CD14-positive monocyte (primary cell): ENCODE results near the gene PDE4D. TPM values are rescaled to one million over a fixed set of nuclear protein-coding genes. Genes with fewer than 3 reads are reported as not detected.

Experiments used
- DNase-seq, 3 donors: peaks; one replicate each; pipeline ENCODE4 v3.0.0-alpha.2; 2011 to 2022
- H2AFZ ChIP-seq: 2 replicates; pipeline ENCODE4 v1.6.0; 2012; ENCODE audit warnings: mild to moderate bottlenecking, low read depth, low read length, inconsistent platforms; ENCODE audit not compliant: insufficient read depth, poor library complexity, severe bottlenecking
- H3K27ac ChIP-seq, 2 donors: 1 replicate in 1 of 2; 2 replicates in 1 of 2; pipeline ENCODE4 v1.5.1; 2012 to 2013; ENCODE audit warnings: low read length in 2 of 2, control low read depth in 1 of 2, inconsistent platforms in 1 of 2, low read depth in 1 of 2, mild to moderate bottlenecking in 1 of 2
- H3K27me3 ChIP-seq, 2 donors: one replicate each; pipeline versions ENCODE4 v1.6.0 to v1.6.1; 2011 to 2013; ENCODE audit warnings: low read length in 2 of 2; ENCODE audit not compliant: control insufficient read depth in 2 of 2, insufficient read depth in 2 of 2
- H3K36me3 ChIP-seq, 2 donors: replicated peaks in 1 of 2; 1 replicate in 1 of 2; 2 replicates in 1 of 2; pipeline versions ENCODE4 v1.5.1 to v1.6.1; 2012 to 2013; ENCODE audit warnings: low read length in 2 of 2, control low read depth in 1 of 2, inconsistent platforms in 1 of 2, mild to moderate bottlenecking in 1 of 2; ENCODE audit not compliant: insufficient read depth in 2 of 2, control insufficient read depth in 1 of 2
- H3K4me1 ChIP-seq, 2 donors: 1 replicate in 1 of 2; 2 replicates in 1 of 2; pipeline versions ENCODE4 v1.5.1 to v1.6.1; 2012 to 2013; ENCODE audit warnings: low read length in 2 of 2, control low read depth in 1 of 2, inconsistent platforms in 1 of 2, mild to moderate bottlenecking in 1 of 2, moderate library complexity in 1 of 2; ENCODE audit not compliant: insufficient read depth in 2 of 2, control insufficient read depth in 1 of 2
- H3K4me2 ChIP-seq: replicated peaks from 2 replicates; pipeline ENCODE3; 2012; ENCODE audit warnings: low read length, moderate library complexity, mild to moderate bottlenecking; ENCODE audit not compliant: poor library complexity, severe bottlenecking; ENCODE audit errors: extremely low read depth
- H3K4me3 ChIP-seq, 3 experiments: fragments of 200-600 bp in 1 of 3; sonication (generic) in 1 of 3; replicated peaks in 1 of 3; 1 replicate in 2 of 3; 2 replicates in 1 of 3; pipeline ENCODE4 v1.5.1; 2011 to 2013; ENCODE audit warnings: low read length in 3 of 3, mild to moderate bottlenecking in 3 of 3, control low read depth in 2 of 3, low read depth in 2 of 3, inconsistent platforms in 1 of 3, moderate library complexity in 1 of 3
- H3K79me2 ChIP-seq: 2 replicates; pipeline ENCODE4 v1.6.0; 2012; ENCODE audit warnings: mild to moderate bottlenecking, control low read depth, inconsistent platforms, low read length, moderate library complexity; ENCODE audit not compliant: insufficient read depth
- H3K9ac ChIP-seq: 2 replicates; pipeline ENCODE4 v1.6.0; 2017; ENCODE audit warnings: low read length, mild to moderate bottlenecking; ENCODE audit not compliant: insufficient read depth, poor library complexity, severe bottlenecking
- H3K9me3 ChIP-seq, 2 donors: replicated peaks in 1 of 2; 1 replicate in 1 of 2; 2 replicates in 1 of 2; pipeline versions ENCODE4 v1.5.1 to v1.6.1; 2012 to 2013; ENCODE audit warnings: low read length in 2 of 2, control low read depth in 1 of 2; ENCODE audit not compliant: control insufficient read depth in 1 of 2, insufficient read depth in 1 of 2
- H4K20me1 ChIP-seq: 2 replicates; pipeline ENCODE4 v1.6.0; 2012; ENCODE audit warnings: mild to moderate bottlenecking, low read length, control low read depth, moderate library complexity; ENCODE audit not compliant: insufficient read depth
- H3K27ac Mint-ChIP-seq, 7 donors: one replicate each; pipeline ENCODE4 v1.8.0; 2020; ENCODE audit warnings: mild to moderate bottlenecking in 7 of 7, mixed read lengths in 7 of 7, moderate library complexity in 6 of 7, inconsistent platforms in 2 of 7
- H3K27me3 Mint-ChIP-seq, 3 donors: one replicate each; pipeline ENCODE4 v1.8.0; 2021 to 2022; ENCODE audit warnings: low read depth in 3 of 3, mild to moderate bottlenecking in 3 of 3, mixed read lengths in 3 of 3, moderate library complexity in 3 of 3, inconsistent platforms in 1 of 3
- H3K36me3 Mint-ChIP-seq, 2 donors: one replicate each; pipeline ENCODE4 v1.8.0; 2020; ENCODE audit warnings: mixed read lengths in 2 of 2, inconsistent platforms in 1 of 2, mild to moderate bottlenecking in 1 of 2
- H3K4me1 Mint-ChIP-seq: one replicate; pipeline ENCODE4 v1.8.0; 2020; ENCODE audit warnings: mild to moderate bottlenecking, mixed read lengths
- H3K4me3 Mint-ChIP-seq, 2 donors: one replicate each; pipeline ENCODE4 v1.8.0; 2020; ENCODE audit warnings: mild to moderate bottlenecking in 2 of 2, mixed read lengths in 2 of 2, moderate library complexity in 1 of 2
- H3K9me3 Mint-ChIP-seq, 7 donors: one replicate each; pipeline ENCODE4 v1.8.0; 2020 to 2022; ENCODE audit warnings: mixed read lengths in 7 of 7, mild to moderate bottlenecking in 6 of 7, moderate library complexity in 6 of 7, inconsistent platforms in 2 of 7
- WGBS: methylation state at CpG from one replicate; pipeline ENCODE4 v1.1.5; 2013; ENCODE audit warnings: missing lambda C conversion rate; ENCODE audit not compliant: insufficient coverage; 5-methylcytosine and 5-hydroxymethylcytosine counted together
- intact Hi-C, 2 donors: fragments of 100-400 bp; cut with micrococcal nuclease; formaldehyde crosslinking; loops; one replicate each; pipeline versions ENCODE4 v1.15.0 to v1.15.1; 2023
- polyA plus RNA-seq, 3 donors: library from polyadenylated mRNA; depleted of rRNA in 1 of 3; unstranded in 2 of 3; stranded (reverse) in 1 of 3; fragments of 300-500 nt in 2 of 3; fragments of >200 nt in 1 of 3; fragmentation: Illumina TruSeq in 2 of 3; gene quantifications; 1 replicate in 2 of 3; 2 replicates in 1 of 3; pipeline ENCODE4 v1.2.3, GENCODE V29; 2012 to 2021
- TF ChIP-seq, protein P1 (sequence below): fragments of 200-600 bp; IDR thresholded peaks from one replicate; pipeline ENCODE4 v1.8.0; 2022; ENCODE audit warnings: antibody characterized with exemption, mild to moderate bottlenecking

Gene PDE4D
- polyA plus RNA-seq, 3 donors, result 1.9 to 3.4 (median 2.8) TPM

DNA sequence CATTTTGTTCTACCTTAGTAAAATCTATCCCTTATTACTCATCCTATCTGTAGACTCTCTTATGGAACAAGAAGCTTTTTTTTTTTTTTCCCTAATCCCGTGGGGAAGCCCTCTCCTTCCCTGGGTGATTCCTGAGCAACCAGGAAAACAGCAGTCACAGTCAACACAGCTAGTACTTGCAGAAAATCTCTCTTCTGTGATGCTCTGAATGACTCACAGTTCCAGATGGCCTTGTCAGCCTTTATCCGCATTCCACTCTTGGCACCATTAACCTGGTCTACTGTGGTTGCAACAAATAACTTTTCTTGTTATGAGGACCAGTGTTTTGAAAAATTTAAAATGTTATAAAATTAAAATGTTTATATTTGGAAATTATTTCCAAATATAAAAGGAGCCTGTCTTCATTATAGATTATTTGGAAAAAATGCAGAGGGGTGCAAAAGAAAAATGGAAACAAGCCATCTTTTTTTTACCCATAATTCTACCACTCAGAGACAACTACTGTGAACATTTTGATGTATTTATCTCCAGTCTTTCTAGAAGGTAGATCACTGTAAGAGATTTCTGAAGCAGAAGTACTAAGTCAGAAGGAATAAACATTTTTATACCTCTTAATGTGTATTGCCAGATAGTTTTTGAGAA is 824.0 kb downstream of the PDE4D start:
- Mint-ChIP-seq H3K9me3 (peaks cover 0 to 5% (median 0%) of the 10 kb centered on the region in 7 donors), H3K4me3 (no peak overlapping the region), H3K4me1 (no peaks in the 10 kb centered on the region), H3K36me3 (peaks cover 0 to 4% of the 10 kb centered on the region in 2 donors), H3K27me3 (peaks cover 0 to 2% (median 1%) of the 10 kb centered on the region in 3 donors), H3K27ac (no peak overlapping the region)
- Histone ChIP-seq H3K9ac (no peak overlapping the region), H3K27ac (no peak overlapping the region), H3K4me3 (no peak overlapping the region), H2AFZ (no peak overlapping the region), H3K79me2 (no peaks in the 10 kb centered on the region), H3K9me3 (no peaks in the 10 kb centered on the region), H3K4me2 (no peak overlapping the region), H3K36me3 (no peaks in the 10 kb centered on the region), H3K27me3 (no peaks in the 10 kb centered on the region), H4K20me1 (no peaks in the 10 kb centered on the region), H3K4me1 (no peaks in the 10 kb centered on the region)
- intact Hi-C loops, result no loop called here
- TF ChIP-seq, protein P1, sequence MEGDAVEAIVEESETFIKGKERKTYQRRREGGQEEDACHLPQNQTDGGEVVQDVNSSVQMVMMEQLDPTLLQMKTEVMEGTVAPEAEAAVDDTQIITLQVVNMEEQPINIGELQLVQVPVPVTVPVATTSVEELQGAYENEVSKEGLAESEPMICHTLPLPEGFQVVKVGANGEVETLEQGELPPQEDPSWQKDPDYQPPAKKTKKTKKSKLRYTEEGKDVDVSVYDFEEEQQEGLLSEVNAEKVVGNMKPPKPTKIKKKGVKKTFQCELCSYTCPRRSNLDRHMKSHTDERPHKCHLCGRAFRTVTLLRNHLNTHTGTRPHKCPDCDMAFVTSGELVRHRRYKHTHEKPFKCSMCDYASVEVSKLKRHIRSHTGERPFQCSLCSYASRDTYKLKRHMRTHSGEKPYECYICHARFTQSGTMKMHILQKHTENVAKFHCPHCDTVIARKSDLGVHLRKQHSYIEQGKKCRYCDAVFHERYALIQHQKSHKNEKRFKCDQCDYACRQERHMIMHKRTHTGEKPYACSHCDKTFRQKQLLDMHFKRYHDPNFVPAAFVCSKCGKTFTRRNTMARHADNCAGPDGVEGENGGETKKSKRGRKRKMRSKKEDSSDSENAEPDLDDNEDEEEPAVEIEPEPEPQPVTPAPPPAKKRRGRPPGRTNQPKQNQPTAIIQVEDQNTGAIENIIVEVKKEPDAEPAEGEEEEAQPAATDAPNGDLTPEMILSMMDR, result no peak
- no peak for DNase-seq
- WGBS, result 86% methylated on average over 1 of the region's 2 CpGs

DNA sequence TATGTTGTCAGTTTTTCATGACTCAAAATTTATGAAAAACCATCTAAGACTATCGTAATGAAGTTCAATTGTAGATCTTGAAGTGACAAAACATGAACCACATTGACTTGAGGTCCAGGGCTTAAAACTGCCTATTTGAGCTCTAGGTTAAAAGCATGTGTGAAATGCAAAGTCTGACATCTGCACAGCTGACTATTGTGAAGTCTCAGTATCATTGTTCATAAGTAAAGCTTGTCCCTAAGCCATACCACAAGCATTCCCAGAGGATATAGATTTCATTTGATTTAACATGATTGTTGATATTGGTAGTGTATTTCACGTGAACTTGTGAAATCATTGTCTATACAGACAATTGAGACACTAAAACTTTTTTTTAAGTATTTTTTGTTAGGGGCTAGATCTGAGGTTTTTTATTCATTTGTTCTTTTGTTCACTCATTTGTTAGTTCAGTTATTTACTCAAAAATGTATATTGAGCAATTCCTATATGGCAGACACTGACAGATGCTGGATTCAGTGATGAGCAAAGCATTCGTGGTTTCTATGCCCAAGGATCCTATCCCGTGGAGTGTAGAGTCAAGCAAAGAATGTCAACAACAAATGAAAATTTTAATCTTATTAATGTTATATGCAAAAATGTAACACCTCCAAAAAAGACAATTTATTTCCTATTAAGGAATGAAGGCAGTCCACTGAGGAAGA is 825.4 kb downstream of the PDE4D start:
- Histone ChIP-seq H3K36me3 (no peaks in the 10 kb centered on the region), H3K4me3 (no peak overlapping the region), H2AFZ (no peak overlapping the region), H3K27ac (no peak overlapping the region), H3K4me1 (no peaks in the 10 kb centered on the region), H3K9ac (no peak overlapping the region), H3K4me2 (no peak overlapping the region), H4K20me1 (no peaks in the 10 kb centered on the region), H3K27me3 (no peaks in the 10 kb centered on the region), H3K79me2 (no peaks in the 10 kb centered on the region), H3K9me3 (no peaks in the 10 kb centered on the region)
- WGBS, result no CpG with 5 or more reads among the region's 4 CpGs
- TF ChIP-seq, protein P1, result no peak
- peaks cover 0 to 4% of the 10 kb centered on the region in 2 donors for H3K36me3 Mint-ChIP-seq
- no peak overlapping the region for H3K4me3 Mint-ChIP-seq
- H3K27me3 Mint-ChIP-seq, result peaks cover 0 to 2% (median 1%) of the 10 kb centered on the region in 3 donors
- no peaks in the 10 kb centered on the region for H3K4me1 Mint-ChIP-seq
- peaks cover 0 to 5% (median 0%) of the 10 kb centered on the region in 7 donors for H3K9me3 Mint-ChIP-seq
- H3K27ac Mint-ChIP-seq, result no peak overlapping the region
- intact Hi-C loops, result no loop called here
- no peak for DNase-seq
